Thyroid gland (tissue), 4 donors: Measurements from ENCODE around the gene PDHA1. TPM values are rescaled to one million over a fixed set of nuclear protein-coding genes. Genes with fewer than 3 reads are reported as not detected.

Source experiments
- DNase-seq, 2 donors: peaks; one replicate each; pipeline ENCODE4 v3.0.0-alpha.2; 2019
- H3K27ac ChIP-seq, 3 donors: fragments of 200-600 bp; sonication (generic); 1 replicate in 2 of 3; 2 replicates in 1 of 3; pipeline ENCODE4 v1.5.1; 2016 to 2019; ENCODE audit warnings: mild to moderate bottlenecking in 1 of 3, moderate library complexity in 1 of 3
- H3K27me3 ChIP-seq: fragments of 200-600 bp; sonication (generic); one replicate; pipeline ENCODE4 v1.5.1; 2019
- H3K36me3 ChIP-seq, 2 donors: fragments of 200-600 bp; sonication (generic); one replicate each; pipeline ENCODE4 v1.5.1; 2016 to 2019
- H3K4me1 ChIP-seq, 2 donors: fragments of 200-600 bp; sonication (generic); one replicate each; pipeline ENCODE4 v1.5.1; 2017 to 2019
- H3K4me3 ChIP-seq, 3 donors: fragments of 200-600 bp; sonication (generic); replicated peaks in 1 of 3; 1 replicate in 2 of 3; 2 replicates in 1 of 3; pipeline ENCODE4 v1.5.1; 2016; ENCODE audit warnings: mild to moderate bottlenecking in 1 of 3
- H3K9me3 ChIP-seq: fragments of 200-600 bp; sonication (generic); one replicate; pipeline ENCODE4 v1.5.1; 2017
- CTCF ChIP-seq, 6 experiments: fragments of 200-600 bp in 3 of 6; fragments of 450-650 bp in 3 of 6; sonication (generic) in 3 of 6; IDR thresholded peaks; one replicate each; pipeline ENCODE4 v1.5.1; 2016 to 2019; ENCODE audit warnings: antibody characterized with exemption in 6 of 6, mild to moderate bottlenecking in 2 of 6, inconsistent platforms in 1 of 6, moderate library complexity in 1 of 6
- POLR2A ChIP-seq, 2 donors: fragments of 450-650 bp; IDR thresholded peaks; one replicate each; pipeline ENCODE4 v1.6.1; 2017; ENCODE audit warnings: antibody characterized with exemption in 2 of 2, mild to moderate bottlenecking in 2 of 2, moderate library complexity in 1 of 2
- WGBS, 2 donors: methylation state at CpG; one replicate each; pipeline ENCODE4 v1.1.5; 2017; 5-methylcytosine and 5-hydroxymethylcytosine counted together
- intact Hi-C: fragments of 100-400 bp; cut with DNase I; formaldehyde crosslinking; loops from one replicate; pipeline ENCODE4 v1.15.1; 2023
- small RNA-seq: library from RNA; depleted of rRNA; stranded (forward); fragments of <200 nt; gene quantifications from one replicate; pipeline ENCODE3, GENCODE V24; 2016
- total RNA-seq, 4 donors: library from RNA; depleted of rRNA; stranded (reverse); fragments of >200 nt; gene quantifications; one replicate each; pipeline ENCODE4 v1.2.3, GENCODE V29; 2016

Gene PDHA1
- total RNA-seq, 4 donors from 2014 or later: 102 to 131 (median 123) TPM

- Histone ChIP-seq H3K9me3 (no peaks in the 10 kb centered on the region), H3K27me3 (no peaks in the 10 kb centered on the region), H3K4me1 (no peaks in the 10 kb centered on the region), H3K27ac (no peak overlapping the region), H3K36me3 (no peaks in the 10 kb centered on the region), H3K4me3 (no peak overlapping the region)
- TF ChIP-seq POLR2A (IDR thresholded peaks at IDR 0.05) (no peak), CTCF (IDR thresholded peaks at IDR 0.05) (no peak)
- intact Hi-C loops: no loop called here
- no peak for DNase-seq
- WGBS, 2 donors: 89 to 92% methylated on average over 2 to 4 of the region's 4 CpGs
Observed at GRCh38 chrX:19392703-19393102, 49.0 kb downstream of the PDHA1 start.

- TF ChIP-seq POLR2A (IDR thresholded peaks at IDR 0.05) (no peak), CTCF (IDR thresholded peaks at IDR 0.05) (no peak)
- no peak overlapping the region for H3K4me3 ChIP-seq
- intact Hi-C loops: no loop called here
Observed at GRCh38 chrX:19403696-19404095, 60.0 kb downstream of the PDHA1 start.

GRCh38 chrX:19410259-19410658, 66.5 kb downstream of the PDHA1 start:
- WGBS, 2 donors: 81 to 85% methylated on average over 2 of the region's 2 CpGs
- TF ChIP-seq POLR2A (IDR thresholded peaks at IDR 0.05) (no peak), CTCF (IDR thresholded peaks at IDR 0.05) (no peak)
- Histone ChIP-seq H3K27me3 (no peaks in the 10 kb centered on the region), H3K36me3 (no peaks in the 10 kb centered on the region), H3K27ac (no peak overlapping the region), H3K9me3 (no peaks in the 10 kb centered on the region), H3K4me3 (no peak overlapping the region), H3K4me1 (no peaks in the 10 kb centered on the region)
- intact Hi-C loops: no loop called here
- DNase-seq: no peak

More at GRCh38 chrX:19403696-19404095, 60.0 kb downstream of the PDHA1 start:
- no peak for DNase-seq
- Histone ChIP-seq H3K9me3 (no peaks in the 10 kb centered on the region), H3K27ac (no peak overlapping the region), H3K4me1 (no peaks in the 10 kb centered on the region), H3K36me3 (no peaks in the 10 kb centered on the region), H3K27me3 (no peaks in the 10 kb centered on the region)

Small RNA genes within 50 kb of the gene (small RNA-seq; reads per million reads assigned to genes)
- gene RF00019: not detected

Other genes starting within 250 kb of the PDHA1 start
- gene ADGRG2, start 221.5 kb upstream of the PDHA1 start, total RNA-seq: 1 to 10 TPM; 1.8 to 4.3 (median 3.2) TPM
- gene MAP3K15, start 171.6 kb downstream of the PDHA1 start, total RNA-seq: not detected